ENCODE measurements around the gene MED12L. TPM values are rescaled to one million over a fixed set of nuclear protein-coding genes. Genes with fewer than 3 reads are reported as not detected.

MED12L gene
- total and polyA plus RNA-seq, 2 donors (not counting 1 experiment from before 2014, with no cell fraction given) = 0.94 to 4.3 TPM

- Histone ChIP-seq H3K9ac (ENCODE audit: insufficient read depth, low read length) (no peak overlapping the region), H3K27me3 (ENCODE audit: control insufficient read depth, insufficient read depth, low read length) (no peaks in the 10 kb centered on the region), H3K4me1 (ENCODE audit: control insufficient read depth, extremely low read depth, insufficient read depth, low read length) (no peaks in the 10 kb centered on the region), H4K20me1 (ENCODE audit: control insufficient read depth, extremely low read depth, insufficient read depth, low read length) (no peaks in the 10 kb centered on the region), H3K4me2 (ENCODE audit: extremely low read depth, insufficient read depth, low read length) (no peak overlapping the region), H3K27ac (ENCODE audit: insufficient read depth, low read length) (no peak overlapping the region), H3K36me3 (ENCODE audit: control insufficient read depth, insufficient read depth, low read length) (no peaks in the 10 kb centered on the region), H2AFZ (ENCODE audit: low read length) (no peak overlapping the region), H3K4me3 (replicated peaks in 1 of 4; ENCODE audit: control extremely low read depth in 1 of 4, insufficient read depth in 1 of 4, low read depth in 3 of 4, low read length in 4 of 4) (no peak overlapping the region), H3K79me2 (ENCODE audit: control insufficient read depth, insufficient read depth, low read length) (no peaks in the 10 kb centered on the region), H3K9me3 (ENCODE audit: control insufficient read depth, insufficient read depth, low read depth, low read length) (no peaks in the 10 kb centered on the region)
- no peak for TF ChIP-seq CTCF (conservative IDR thresholded peaks at IDR 0.05 in 1 of 2, IDR thresholded peaks at IDR 0.05 in 1 of 2; ENCODE audit: low read depth in 1 of 2, low read length in 2 of 2)
- TF ChIP-seq EZH2 (IDR thresholded peaks at IDR 0.05; ENCODE audit: low read length, missing control alignments) = no peak
- no peak for DNase-seq (ENCODE audit: low read depth in 2 of 2)
Measured at GRCh38 chr3:151196434-151196833, 111.0 kb downstream of the MED12L start.

GRCh38 chr3:151197228-151197627, 111.8 kb downstream of the MED12L start:
- Histone ChIP-seq H3K27ac (ENCODE audit: insufficient read depth, low read length) (no peak overlapping the region), H3K9ac (ENCODE audit: insufficient read depth, low read length) (no peak overlapping the region), H3K4me2 (ENCODE audit: extremely low read depth, insufficient read depth, low read length) (no peak overlapping the region), H3K9me3 (ENCODE audit: control insufficient read depth, insufficient read depth, low read depth, low read length) (no peaks in the 10 kb centered on the region), H3K27me3 (ENCODE audit: control insufficient read depth, insufficient read depth, low read length) (no peaks in the 10 kb centered on the region), H2AFZ (ENCODE audit: low read length) (no peak overlapping the region), H3K36me3 (ENCODE audit: control insufficient read depth, insufficient read depth, low read length) (no peaks in the 10 kb centered on the region), H3K79me2 (ENCODE audit: control insufficient read depth, insufficient read depth, low read length) (no peaks in the 10 kb centered on the region), H4K20me1 (ENCODE audit: control insufficient read depth, extremely low read depth, insufficient read depth, low read length) (no peaks in the 10 kb centered on the region), H3K4me1 (ENCODE audit: control insufficient read depth, extremely low read depth, insufficient read depth, low read length) (no peaks in the 10 kb centered on the region), H3K4me3 (replicated peaks in 1 of 4; ENCODE audit: control extremely low read depth in 1 of 4, insufficient read depth in 1 of 4, low read depth in 3 of 4, low read length in 4 of 4) (no peak overlapping the region)
- no peak for DNase-seq (ENCODE audit: low read depth in 2 of 2)
- TF ChIP-seq CTCF (conservative IDR thresholded peaks at IDR 0.05 in 1 of 2, IDR thresholded peaks at IDR 0.05 in 1 of 2; ENCODE audit: low read depth in 1 of 2, low read length in 2 of 2) (no peak), EZH2 (IDR thresholded peaks at IDR 0.05; ENCODE audit: low read length, missing control alignments) (no peak)

- peak; percentile 53 to 64 for DNase-seq (ENCODE audit: low read depth in 2 of 2)
Measured at GRCh38 chr3:151197981-151198767, 112.7 kb downstream of the MED12L start.

More at GRCh38 chr3:151197981-151198767, 112.7 kb downstream of the MED12L start:
- no peaks in the 10 kb centered on the region for H3K4me1 ChIP-seq (ENCODE audit: control insufficient read depth, extremely low read depth, insufficient read depth, low read length)
- H3K9ac ChIP-seq (ENCODE audit: insufficient read depth, low read length) = no peak overlapping the region
- no peak overlapping the region for H2AFZ ChIP-seq (ENCODE audit: low read length)
- no peaks in the 10 kb centered on the region for H3K79me2 ChIP-seq (ENCODE audit: control insufficient read depth, insufficient read depth, low read length)
- no peak overlapping the region for H3K27ac ChIP-seq (ENCODE audit: insufficient read depth, low read length)
- no peak overlapping the region for H3K4me2 ChIP-seq (ENCODE audit: extremely low read depth, insufficient read depth, low read length)
- TF ChIP-seq CTCF (conservative IDR thresholded peaks at IDR 0.05 in 1 of 2, IDR thresholded peaks at IDR 0.05 in 1 of 2; ENCODE audit: low read depth in 1 of 2, low read length in 2 of 2) (no peak), EZH2 (IDR thresholded peaks at IDR 0.05; ENCODE audit: low read length, missing control alignments) (no peak)
- H3K9me3 ChIP-seq (ENCODE audit: control insufficient read depth, insufficient read depth, low read depth, low read length) = no peaks in the 10 kb centered on the region
- no peaks in the 10 kb centered on the region for H4K20me1 ChIP-seq (ENCODE audit: control insufficient read depth, extremely low read depth, insufficient read depth, low read length)
- no peaks in the 10 kb centered on the region for H3K27me3 ChIP-seq (ENCODE audit: control insufficient read depth, insufficient read depth, low read length)
- no peaks in the 10 kb centered on the region for H3K36me3 ChIP-seq (ENCODE audit: control insufficient read depth, insufficient read depth, low read length)
- H3K4me3 ChIP-seq (replicated peaks in 1 of 4; ENCODE audit: control extremely low read depth in 1 of 4, insufficient read depth in 1 of 4, low read depth in 3 of 4, low read length in 4 of 4) = no peak overlapping the region

Data from fibroblast of lung (primary cell).